OCI-LY7 (cell line): ENCODE data around the gene STMND1. TPM values are rescaled to one million over a fixed set of nuclear protein-coding genes. Genes with fewer than 3 reads are reported as not detected.

ENCODE experiments used
- BruUV-seq: library from RNA; stranded (reverse); fragments of 400-500 nt; replicated peaks from 2 replicates; lab custom pipeline; 2021; lab: Mats Ljungman, UMichigan
- CTCF ChIA-PET: fragments of 300-600 bp; sonication (Branson Sonifier 250); formaldehyde crosslinking; loops from one replicate; lab custom pipeline; 2022; ENCODE audit warnings: antibody characterized with exemption; ENCODE audit not compliant: unreplicated experiment; lab: Charles Lee
- POLR2A ChIA-PET: fragments of 300-600 bp; sonication (Branson Sonifier 250); formaldehyde crosslinking; loops from one replicate; lab custom pipeline; 2022; ENCODE audit warnings: antibody characterized with exemption; lab: Charles Lee
- DNase-seq: peaks from one replicate; pipeline ENCODE4 v3.0.0-alpha.2; 2015; ENCODE audit warnings: low spot score
- H2AFZ ChIP-seq: fragments of 200-600 bp; sonication (generic), shearing (Covaris generic); 2 replicates; pipeline ENCODE4 v1.6.1; 2014; ENCODE audit warnings: mild to moderate bottlenecking, antibody characterized with exemption, low read length, moderate library complexity
- H3K27ac ChIP-seq: fragments of 200-600 bp; sonication (generic); 2 replicates; pipeline ENCODE4 v1.5.1; 2014; ENCODE audit warnings: mixed run types, low read depth, mild to moderate bottlenecking, moderate library complexity, low read length, inconsistent platforms; ENCODE audit not compliant: poor library complexity, severe bottlenecking
- H3K36me3 ChIP-seq: fragments of 200-600 bp; sonication (generic); 2 replicates; pipeline ENCODE4 v1.6.1; 2014; ENCODE audit warnings: mild to moderate bottlenecking, antibody characterized with exemption, low read length, moderate library complexity, mixed read lengths; ENCODE audit not compliant: insufficient read depth
- H3K4me1 ChIP-seq: fragments of 200-600 bp; sonication (generic); 2 replicates; pipeline ENCODE4 v1.5.1; 2014; ENCODE audit warnings: mild to moderate bottlenecking, low read length; ENCODE audit not compliant: insufficient read depth, poor library complexity, severe bottlenecking
- H3K4me2 ChIP-seq: fragments of 200-600 bp; sonication (generic); 2 replicates; pipeline ENCODE4 v1.6.1; 2014; ENCODE audit warnings: mild to moderate bottlenecking, low read length
- H3K4me3 ChIP-seq: fragments of 200-600 bp; sonication (generic); 2 replicates; pipeline ENCODE4 v1.5.1; 2014; ENCODE audit warnings: mild to moderate bottlenecking, low read depth, low read length; ENCODE audit not compliant: poor library complexity, severe bottlenecking
- H3K79me2 ChIP-seq: fragments of 200-600 bp; sonication (generic); 2 replicates; pipeline ENCODE4 v1.6.1; 2016; ENCODE audit warnings: low read depth, mild to moderate bottlenecking, low read length, moderate library complexity, mixed read lengths; ENCODE audit not compliant: insufficient read depth
- H3K9me2 ChIP-seq: fragments of 200-600 bp; sonication (generic); 2 replicates; pipeline ENCODE4 v1.6.1; 2016; ENCODE audit warnings: mild to moderate bottlenecking, low read length, mixed read lengths; ENCODE audit not compliant: insufficient read depth
- H3K9me3 ChIP-seq: fragments of 200-600 bp; sonication (generic); 2 replicates; pipeline ENCODE4 v1.6.1; 2014; ENCODE audit warnings: mild to moderate bottlenecking, mixed run types, low read length, mixed read lengths
- H4K20me1 ChIP-seq: fragments of 200-600 bp; sonication (generic); 2 replicates; pipeline ENCODE4 v1.6.1; 2014; ENCODE audit warnings: mild to moderate bottlenecking, antibody characterized with exemption, low read length, moderate library complexity, mixed read lengths; ENCODE audit not compliant: insufficient read depth
- EZH2phosphoT487 ChIP-seq: fragments of 200-600 bp; sonication (generic); IDR thresholded peaks from 2 replicates; pipeline ENCODE4 v1.6.1; 2018; ENCODE audit warnings: low read depth, borderline replicate concordance, mild to moderate bottlenecking, mixed run types, antibody characterized with exemption, low read length, moderate library complexity, mixed read lengths
- intact Hi-C: fragments of 100-400 bp; cut with micrococcal nuclease; formaldehyde crosslinking; loops from one replicate; pipeline ENCODE4 v1.10.0; 2022; ENCODE audit not compliant: unreplicated experiment
- total RNA-seq, 2 experiments: library from RNA; depleted of rRNA in 1 of 2; stranded (reverse); fragments of >200 nt in 1 of 2; shearing (Covaris generic) in 1 of 2; gene quantifications; 2 replicates each; pipeline ENCODE4 v1.2.3, GENCODE V29; 2014 to 2022
- TF ChIP-seq, protein P1 (sequence below): fragments of 200-600 bp; sonication (generic); conservative IDR thresholded peaks from 2 replicates; pipeline ENCODE4 v1.5.1; 2014; ENCODE audit warnings: mild to moderate bottlenecking, antibody characterized with exemption, low read length, moderate library complexity, mixed read lengths

Gene STMND1
- total RNA-seq, 2 experiments from 2014 or later, result not detected

DNA sequence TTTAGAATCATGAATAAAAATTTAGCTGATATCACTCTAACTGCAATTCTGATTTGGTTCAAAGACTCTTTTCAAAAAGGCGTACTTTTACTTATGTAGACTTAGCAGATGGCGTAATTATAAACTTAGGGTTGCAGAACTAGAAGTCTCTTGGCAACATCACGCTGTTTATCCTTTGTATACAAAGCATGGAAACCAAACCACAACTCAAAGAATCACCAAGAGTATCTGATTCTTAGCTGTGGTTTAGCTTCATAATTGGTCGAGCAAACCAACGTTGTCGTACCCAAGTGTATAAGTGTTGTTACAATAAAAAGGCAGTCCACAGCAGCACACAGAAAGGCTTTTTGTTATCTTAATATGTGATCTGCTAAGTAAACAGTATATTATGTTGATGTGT is 18.2 kb downstream of the STMND1 start:
- no peak for TF ChIP-seq EZH2phosphoT487
- TF ChIP-seq, protein P1, sequence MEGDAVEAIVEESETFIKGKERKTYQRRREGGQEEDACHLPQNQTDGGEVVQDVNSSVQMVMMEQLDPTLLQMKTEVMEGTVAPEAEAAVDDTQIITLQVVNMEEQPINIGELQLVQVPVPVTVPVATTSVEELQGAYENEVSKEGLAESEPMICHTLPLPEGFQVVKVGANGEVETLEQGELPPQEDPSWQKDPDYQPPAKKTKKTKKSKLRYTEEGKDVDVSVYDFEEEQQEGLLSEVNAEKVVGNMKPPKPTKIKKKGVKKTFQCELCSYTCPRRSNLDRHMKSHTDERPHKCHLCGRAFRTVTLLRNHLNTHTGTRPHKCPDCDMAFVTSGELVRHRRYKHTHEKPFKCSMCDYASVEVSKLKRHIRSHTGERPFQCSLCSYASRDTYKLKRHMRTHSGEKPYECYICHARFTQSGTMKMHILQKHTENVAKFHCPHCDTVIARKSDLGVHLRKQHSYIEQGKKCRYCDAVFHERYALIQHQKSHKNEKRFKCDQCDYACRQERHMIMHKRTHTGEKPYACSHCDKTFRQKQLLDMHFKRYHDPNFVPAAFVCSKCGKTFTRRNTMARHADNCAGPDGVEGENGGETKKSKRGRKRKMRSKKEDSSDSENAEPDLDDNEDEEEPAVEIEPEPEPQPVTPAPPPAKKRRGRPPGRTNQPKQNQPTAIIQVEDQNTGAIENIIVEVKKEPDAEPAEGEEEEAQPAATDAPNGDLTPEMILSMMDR, result no peak
- DNase-seq, result no peak
- ChIA-PET CTCF (no interaction called here), POLR2A (no interaction called here)
- Histone ChIP-seq H3K4me1 (no peaks in the 10 kb centered on the region), H3K36me3 (no peaks in the 10 kb centered on the region), H3K79me2 (no peaks in the 10 kb centered on the region), H3K4me3 (no peak overlapping the region), H3K9me2 (no peaks in the 10 kb centered on the region), H3K9me3 (no peaks in the 10 kb centered on the region), H3K27ac (no peak overlapping the region), H2AFZ (no peak overlapping the region), H3K4me2 (no peak overlapping the region), H4K20me1 (no peaks in the 10 kb centered on the region)
- BruUV-seq, result no TSS peak
- intact Hi-C loops, result no loop called here

DNA sequence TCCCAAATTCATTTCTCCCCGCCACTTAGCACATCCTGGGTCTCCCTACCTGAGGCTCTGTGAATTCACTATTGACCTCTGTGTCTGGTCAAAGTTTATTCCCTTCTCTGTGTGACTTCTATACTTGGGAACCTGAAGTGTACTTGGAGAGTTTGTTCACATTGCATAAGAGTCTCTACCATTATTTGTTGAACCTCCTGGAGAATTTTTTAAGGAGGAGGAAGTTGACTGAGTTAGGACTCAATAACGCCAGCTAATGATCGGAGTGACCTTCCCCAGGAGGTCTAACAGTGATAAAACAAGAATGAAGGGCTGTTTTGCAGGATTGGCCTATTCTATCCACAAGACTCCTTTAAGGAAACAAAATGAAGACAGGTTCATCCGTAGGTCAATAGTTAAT is 23.6 kb downstream of the STMND1 start:
- Histone ChIP-seq H3K4me3 (no peak overlapping the region), H3K36me3 (no peaks in the 10 kb centered on the region), H3K9me3 (no peaks in the 10 kb centered on the region), H3K79me2 (no peaks in the 10 kb centered on the region), H4K20me1 (no peaks in the 10 kb centered on the region), H3K27ac (no peak overlapping the region), H3K9me2 (no peaks in the 10 kb centered on the region), H2AFZ (no peak overlapping the region), H3K4me2 (no peak overlapping the region), H3K4me1 (no peaks in the 10 kb centered on the region)
- no peak for DNase-seq
- ChIA-PET CTCF (no interaction called here), POLR2A (no interaction called here)
- intact Hi-C loops, result no loop called here
- BruUV-seq, result no TSS peak
- TF ChIP-seq, protein P1, result no peak
- TF ChIP-seq EZH2phosphoT487, result no peak

DNA sequence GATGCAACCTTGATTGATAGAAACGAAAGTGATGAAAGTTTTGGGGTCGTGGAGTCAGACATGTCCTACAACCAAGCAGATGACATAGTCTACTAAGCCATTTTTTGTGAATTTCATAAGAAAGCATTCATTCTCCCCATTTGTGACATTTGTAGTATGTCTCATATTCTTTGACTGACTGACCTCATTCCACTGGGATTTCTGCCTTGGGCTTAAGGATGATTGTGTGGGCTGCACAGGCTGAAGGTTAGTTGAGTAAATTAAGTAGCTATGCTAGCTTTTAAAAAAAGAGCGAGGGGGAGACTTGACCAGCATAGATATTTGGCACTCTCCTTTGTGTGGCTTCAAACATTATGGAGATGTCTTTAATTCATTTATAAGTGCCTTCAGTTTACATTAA is 28.9 kb downstream of the STMND1 start:
- Histone ChIP-seq H3K4me1 (no peaks in the 10 kb centered on the region), H3K36me3 (no peaks in the 10 kb centered on the region), H3K4me2 (no peak overlapping the region), H3K27ac (no peak overlapping the region), H3K9me2 (no peaks in the 10 kb centered on the region), H2AFZ (no peak overlapping the region), H3K9me3 (no peaks in the 10 kb centered on the region), H3K4me3 (no peak overlapping the region), H4K20me1 (no peaks in the 10 kb centered on the region), H3K79me2 (no peaks in the 10 kb centered on the region)
- intact Hi-C loops, result no loop called here
- ChIA-PET CTCF (no interaction called here), POLR2A (no interaction called here)
- DNase-seq, result no peak
- no peak for TF ChIP-seq EZH2phosphoT487
- TF ChIP-seq, protein P1, result no peak
- BruUV-seq, result no TSS peak
